Stimulated activated naive CD8-positive, alpha-beta T cell treated with anti-CD3 and anti-CD28 coated beads, Interleukin-15, Interleukin-2, amounts not matched to agents 100 U/mL and 50 U/mL, for 24 hours (primary cell): ENCODE results near the gene ASZ1.

ENCODE experiments used
- ATAC-seq: fragments of 150-1000 bp; cut with Tn5 transposase; one replicate; pipeline ENCODE4 v1.10.0; 2021
- DNase-seq: peaks from one replicate; pipeline ENCODE4 v3.0.0; 2021

The ASZ1 gene

DNA sequence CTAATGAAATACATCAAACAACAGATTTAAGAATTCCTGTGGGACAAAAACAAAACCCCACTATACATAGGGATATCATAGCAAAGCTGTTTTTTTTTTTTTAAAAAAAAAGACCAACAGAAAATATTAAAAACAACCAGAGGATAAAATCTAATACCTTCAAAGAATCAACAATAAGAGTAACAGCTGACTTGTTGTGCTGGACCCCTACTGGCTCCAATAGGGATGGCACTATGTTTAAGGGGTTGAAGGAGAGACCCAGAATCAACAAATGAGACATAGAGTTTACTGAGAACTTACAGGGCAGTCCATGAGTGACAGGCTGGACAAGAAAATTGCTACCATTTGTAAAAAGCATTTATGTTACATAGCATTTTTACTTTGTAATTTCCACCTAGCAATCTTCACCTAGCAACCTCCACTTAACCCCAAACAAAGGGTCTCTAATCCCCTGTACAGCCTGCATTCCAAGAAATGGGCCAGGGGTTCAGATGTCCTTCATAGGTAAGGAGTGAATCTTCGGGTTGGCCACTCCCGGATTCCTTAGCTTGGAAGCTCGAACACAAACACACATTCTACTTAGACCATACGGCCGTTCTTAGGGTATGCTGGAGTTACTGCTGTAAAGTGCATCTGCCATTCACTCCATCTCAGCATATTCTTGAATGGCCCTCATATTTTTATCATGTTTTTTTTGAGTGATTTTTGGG lies 25.8 kb downstream of the ASZ1 start:
- ATAC-seq (no peak), DNase-seq (no peak)

DNA sequence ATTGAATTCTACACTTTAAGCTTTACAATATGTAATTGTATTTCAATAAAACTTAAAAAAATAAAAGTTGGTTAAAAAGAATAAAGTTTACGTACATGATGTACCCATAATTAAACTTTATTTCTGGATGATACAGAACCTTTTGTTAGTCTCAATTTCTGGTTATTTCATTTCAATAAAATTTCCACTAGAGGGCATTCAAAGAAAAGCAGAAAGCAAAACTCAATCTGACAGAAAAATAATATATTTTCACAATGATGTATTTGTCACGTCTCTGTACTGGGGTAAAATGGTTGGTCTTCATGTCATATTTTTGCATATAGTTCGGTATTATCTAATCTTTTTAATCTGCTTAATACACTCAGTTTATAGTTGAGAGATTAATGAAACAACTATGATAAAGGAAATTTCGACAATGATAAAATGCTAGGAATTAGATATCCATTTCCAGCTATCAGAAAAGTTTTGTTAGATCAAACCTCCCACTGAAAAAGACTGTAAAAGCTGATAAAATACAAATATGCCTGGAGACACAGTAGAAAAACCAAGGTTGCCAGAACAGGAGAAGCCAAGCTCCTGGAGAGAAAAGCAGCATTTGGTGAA lies 27.4 kb downstream of the ASZ1 start:
- no peak for ATAC-seq
- DNase-seq, result no peak

DNA sequence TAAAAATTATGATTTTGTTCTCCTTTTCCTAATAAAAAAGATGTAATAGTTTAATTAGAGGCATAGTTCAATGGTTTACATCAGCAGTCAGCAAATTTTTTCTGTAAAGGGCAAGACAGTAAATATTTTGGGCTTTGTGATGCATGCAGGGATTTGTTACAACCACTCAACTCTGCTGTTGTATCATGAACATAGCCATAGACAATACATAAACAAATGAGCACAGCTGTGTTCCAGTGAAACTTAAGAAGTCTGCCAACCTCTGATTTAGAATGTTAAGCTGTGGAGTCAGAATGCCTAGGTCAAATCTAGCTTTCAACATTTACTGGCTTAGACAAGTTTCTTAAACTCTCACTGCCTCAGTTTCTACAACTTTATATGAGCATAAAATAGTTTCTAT lies 31.6 kb downstream of the ASZ1 start:
- ATAC-seq, result no peak
- DNase-seq, result no peak

DNA sequence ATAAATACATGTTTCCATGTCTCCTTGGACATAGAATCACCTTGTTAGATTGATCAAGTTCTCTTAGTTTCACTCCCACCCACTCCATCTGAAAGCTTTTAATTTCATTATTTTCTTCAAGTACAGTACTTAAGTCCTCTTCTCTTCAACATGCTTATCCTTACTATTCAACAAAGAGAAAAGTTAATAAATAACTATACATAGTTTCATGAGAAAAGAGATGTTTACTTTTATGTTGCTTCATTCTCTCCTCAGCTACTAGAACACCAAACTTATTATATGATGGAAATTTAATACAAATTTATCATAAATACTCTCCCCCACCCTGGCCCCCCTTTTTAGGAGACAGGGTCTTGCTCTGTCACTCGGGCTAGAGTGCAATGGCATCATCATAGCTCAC lies 33.5 kb downstream of the ASZ1 start:
- ATAC-seq (no peak), DNase-seq (no peak)

DNA sequence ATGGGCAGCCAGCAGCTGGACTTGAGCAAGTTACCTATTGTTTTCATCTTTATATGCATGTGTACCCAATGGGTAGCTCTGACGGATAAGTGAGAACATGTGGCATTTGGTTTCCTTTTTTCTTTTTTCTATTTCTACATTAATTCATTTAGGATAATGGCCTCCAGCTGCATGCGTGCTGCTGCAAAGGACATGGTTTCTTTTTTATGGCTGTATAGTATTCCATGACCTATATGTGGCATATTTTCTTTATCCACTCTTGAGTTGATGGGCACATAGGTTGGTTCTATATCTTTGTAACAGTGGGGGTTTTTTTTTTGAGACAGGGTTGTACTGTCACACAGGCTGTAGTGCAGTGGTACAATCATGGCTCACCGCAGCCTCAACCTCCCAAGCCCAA lies 37.4 kb downstream of the ASZ1 start:
- no peak for ATAC-seq
- no peak for DNase-seq

DNA sequence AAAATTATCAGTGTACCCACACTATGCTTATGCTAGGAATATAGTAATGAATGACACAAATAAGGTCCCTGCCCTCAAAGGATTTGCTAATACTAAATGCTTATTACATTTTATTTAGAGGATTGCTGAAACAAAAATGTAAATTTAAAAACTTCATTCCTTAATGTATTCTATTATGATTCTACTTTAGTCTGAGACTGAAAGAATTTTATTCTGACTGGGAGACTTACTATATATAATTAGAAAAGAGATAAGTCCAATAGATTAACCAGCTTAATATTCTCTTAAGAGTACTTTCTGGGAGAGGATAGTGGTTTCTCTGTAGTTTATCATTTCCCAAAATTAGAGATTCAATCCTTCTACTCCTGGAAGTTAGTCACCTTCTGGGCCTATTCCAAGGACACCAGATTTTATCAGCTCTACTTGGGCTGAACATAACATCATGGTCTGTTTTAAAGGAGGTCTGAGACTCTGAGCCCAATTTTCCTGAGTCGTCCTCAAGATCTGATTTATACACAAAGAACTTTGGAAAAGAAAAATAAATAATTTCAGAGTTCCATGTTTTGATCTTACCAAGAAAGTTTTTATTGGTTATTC lies 41.1 kb downstream of the ASZ1 start:
- no peak for ATAC-seq
- DNase-seq, result no peak

DNA sequence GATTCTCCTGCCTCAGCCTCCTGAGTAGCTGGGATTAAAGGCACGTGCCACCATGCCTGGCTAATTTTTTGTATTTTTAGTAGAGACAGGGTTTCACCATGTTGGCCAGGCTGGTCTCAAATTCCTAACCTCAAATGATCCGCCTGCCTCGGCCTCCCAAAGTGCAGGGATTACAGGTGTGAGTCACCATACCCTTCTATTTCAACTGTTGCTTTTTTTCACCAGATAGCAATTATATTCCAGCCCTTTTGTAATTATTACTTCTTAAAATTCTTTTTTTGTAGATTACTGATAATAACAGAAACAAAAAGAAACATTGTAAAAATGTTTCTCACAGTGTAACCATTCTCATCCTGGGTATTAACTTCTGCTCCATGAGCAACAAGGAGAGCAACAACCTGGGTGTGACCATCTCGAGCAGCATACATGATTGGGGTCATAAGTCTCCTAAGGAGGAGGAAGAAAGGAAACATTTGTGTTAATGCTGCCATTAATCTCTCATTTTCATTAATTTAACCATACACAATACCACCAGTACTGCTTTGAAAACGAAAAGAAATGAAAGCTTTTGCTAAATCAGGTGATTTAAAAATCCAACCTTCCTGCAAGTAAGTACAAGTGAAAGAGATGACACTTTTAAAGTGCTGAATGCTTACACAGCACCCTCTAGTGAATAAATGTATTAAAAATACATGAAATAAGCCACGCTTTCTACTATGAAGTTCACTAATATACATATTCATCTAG lies 41.8 kb downstream of the ASZ1 start:
- DNase-seq (no peak), ATAC-seq (no peak)

DNA sequence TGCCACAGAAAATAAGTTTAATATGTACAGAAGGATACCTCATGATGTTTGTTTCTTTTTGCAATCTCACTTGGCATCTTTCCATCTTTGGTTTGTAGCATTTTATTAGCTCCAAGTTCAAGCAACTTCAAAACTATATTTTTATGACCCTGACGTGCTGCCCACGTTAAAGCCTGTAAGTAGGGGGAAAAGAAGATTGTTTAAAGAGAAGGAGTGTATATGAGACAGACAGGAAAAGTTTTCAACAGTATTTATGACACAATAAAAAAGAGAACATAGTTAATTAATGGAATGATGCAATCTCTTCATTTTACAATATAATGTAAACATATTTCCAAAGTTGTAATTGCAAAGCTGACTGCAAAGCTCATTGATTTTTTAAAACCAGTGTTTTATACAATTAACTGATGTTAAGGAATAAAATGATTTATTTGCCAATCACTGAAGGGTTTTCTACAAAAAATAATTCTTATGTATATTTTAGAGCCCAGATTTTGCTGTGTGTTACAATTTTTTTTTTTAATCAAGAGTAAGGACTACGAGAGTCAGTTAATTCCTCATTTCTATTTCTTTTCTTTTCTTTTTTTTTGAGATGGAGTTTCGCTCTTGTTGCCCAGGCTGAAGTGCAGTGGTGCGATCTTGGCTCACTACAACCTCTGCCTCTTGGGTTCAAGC lies 42.5 kb downstream of the ASZ1 start:
- ATAC-seq (no peak), DNase-seq (no peak)

DNA sequence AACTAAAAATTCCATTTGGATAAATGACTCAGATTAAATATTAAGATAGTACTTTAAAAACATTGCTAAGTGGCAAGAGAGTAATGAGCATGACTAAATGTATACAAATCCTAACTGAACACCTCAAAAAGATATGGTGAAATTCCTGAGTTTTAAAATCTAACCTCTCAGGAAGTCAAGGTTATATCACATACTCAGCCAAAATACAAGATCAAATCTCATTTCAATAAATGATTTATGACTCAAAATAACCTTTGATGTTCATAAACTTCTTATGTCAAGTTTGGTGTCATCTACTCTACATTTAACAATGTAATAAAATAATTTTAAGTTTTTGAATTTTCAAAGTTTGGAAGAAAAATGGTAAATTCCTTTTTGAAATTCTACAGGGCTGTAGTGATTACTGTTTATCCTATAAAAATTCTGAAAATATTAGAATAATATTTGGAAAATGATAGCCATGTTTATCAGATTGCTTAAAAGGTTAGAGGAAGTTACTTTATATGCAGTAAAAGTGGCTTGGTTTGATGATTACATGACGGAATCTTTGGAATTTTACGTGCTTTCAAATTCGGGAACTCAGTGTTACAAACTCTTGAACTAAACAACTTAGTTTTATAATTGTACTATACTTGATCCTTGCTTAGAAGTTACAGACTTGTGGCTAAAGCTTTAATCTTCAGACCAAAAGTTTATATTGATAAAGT lies 43.7 kb downstream of the ASZ1 start:
- DNase-seq (no peak), ATAC-seq (no peak)

DNA sequence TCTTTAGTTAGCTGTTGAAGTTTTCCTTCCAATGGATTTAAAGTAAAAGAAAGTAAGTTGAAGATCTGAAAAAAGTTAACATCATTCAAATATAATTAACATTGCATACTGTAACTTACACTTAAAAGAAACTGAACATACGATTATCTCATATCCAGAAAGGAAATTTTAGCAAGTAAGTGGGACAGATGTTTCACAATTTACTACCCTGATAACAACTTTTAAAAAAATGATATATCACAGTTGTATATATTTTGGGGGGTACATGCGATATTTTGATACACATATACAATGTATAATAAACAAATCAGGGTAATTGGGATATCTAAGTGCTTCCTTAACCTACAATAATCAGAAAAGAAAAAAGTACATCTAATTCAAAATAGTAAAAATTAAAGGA lies 44.2 kb downstream of the ASZ1 start:
- ATAC-seq (no peak), DNase-seq (no peak)

DNA sequence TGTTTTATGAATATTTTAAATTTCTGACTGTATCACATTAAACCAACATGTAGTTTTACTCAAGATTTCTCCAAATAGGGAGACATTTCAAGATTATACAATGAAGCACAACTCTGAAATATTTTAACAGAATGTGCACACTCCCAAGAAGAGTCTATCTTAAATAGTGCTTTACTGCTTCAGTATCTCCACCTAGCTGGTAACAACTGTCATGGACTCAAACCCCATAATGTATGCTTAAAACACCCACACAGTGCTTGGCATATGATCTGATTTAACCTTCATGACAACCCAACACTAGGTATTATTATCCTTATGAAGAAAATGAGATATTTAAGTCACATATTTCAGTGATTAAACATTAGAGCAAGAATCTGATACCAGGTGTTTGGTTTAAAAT lies 45.9 kb downstream of the ASZ1 start:
- no peak for DNase-seq

DNA sequence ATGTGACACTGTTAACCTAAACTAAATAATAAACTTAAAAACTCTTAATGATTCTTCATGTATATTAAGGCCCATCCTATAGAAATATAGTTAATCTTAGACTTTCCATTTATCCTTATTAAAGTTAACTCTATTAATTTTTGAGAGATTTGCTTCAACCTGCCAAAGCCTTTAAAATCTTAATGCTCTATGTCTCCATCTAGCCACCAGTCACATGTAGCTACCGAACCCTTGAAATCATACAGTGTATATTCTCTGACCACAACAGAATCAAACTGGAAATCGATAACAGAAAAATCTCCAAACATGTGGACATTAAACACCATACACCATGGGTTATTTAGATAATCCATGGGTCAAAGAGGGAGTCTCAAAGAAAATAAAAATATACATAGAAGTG lies 51.9 kb downstream of the ASZ1 start:
- ATAC-seq (no peak), DNase-seq (no peak)

More for the DNA sequence above, 45.9 kb downstream of the ASZ1 start:
- no peak for ATAC-seq

DNA sequence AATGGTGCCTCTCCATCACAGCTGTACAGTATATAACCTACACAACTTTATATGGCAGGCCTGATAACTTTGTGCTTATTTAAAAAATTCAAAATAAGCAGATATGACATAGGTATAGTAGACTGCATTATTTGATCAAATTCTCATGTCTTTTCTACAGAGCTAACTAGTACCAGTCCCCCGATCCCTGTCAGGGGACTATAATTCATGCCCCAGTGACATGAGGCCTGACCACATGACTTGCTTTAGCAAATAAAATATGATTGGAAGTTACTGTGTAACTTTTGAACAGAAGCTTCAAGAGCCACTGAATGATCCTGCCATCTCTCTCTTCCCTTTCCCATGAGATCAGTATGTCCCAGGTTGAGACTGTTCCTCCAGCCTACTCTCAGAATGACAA lies 55.2 kb downstream of the ASZ1 start:
- no peak for ATAC-seq
- DNase-seq, result no peak

DNA sequence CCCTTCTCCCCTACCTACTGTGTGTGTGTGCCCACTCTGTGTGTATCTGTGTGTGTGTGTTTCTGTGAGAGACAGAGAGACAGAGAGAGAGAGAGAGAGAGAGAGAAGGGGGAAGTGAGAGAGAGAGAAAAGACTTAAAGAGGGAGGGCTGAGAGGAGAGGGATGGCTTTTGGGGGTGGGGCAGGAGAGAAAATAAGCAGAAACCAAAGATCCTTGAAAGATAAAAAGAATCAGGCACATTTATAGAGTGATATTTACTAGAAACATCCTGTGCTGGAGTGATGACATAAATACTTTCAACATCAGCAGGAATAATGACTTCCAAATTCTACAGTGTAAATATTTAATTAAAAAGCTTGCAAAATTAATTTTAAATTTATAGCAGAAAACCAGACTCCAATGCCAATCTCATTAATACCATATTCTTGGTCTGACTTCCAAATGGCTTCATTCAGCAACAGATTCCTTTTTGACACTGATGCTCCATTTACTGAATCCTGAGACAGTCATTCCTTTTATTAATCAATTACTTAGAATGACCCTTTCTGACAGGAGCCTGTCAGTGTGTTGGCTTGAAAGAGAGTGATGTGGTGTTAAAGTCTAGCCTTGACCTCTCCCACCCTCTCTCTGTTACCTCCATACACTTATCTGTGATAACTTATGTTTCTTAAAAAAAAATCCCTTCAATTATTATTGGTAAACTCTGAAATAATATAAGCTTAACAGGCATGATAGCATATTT lies 62.8 kb downstream of the ASZ1 start:
- DNase-seq (no peak), ATAC-seq (no peak)

DNA sequence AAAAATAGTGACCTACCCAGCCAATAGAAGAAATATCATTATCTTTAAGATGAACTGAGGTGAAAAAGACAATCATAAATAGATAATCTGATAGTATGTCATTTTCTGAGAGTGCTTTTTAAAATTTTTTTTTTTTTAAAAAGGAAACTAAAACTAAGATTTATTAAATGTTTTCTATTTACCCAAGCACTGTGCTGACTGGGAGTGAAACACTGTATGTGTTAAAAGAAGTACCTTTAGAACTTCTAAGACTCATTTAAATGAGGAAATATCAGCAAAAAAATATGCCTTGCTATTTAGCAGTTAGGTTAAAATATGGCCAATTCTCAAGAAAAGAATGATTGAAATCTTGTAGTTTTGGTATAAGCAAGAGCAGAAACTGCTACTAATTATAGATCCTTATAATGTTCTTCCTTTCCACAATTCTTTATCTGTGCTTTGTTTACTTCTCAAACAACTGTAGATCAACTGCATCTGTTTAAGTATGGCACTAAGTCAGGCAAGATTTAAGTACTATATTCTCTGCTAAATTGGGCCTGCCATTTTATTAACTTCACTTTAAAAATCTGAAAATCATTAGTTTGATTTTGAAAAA lies 64.9 kb downstream of the ASZ1 start:
- no peak for DNase-seq
- no peak for ATAC-seq

DNA sequence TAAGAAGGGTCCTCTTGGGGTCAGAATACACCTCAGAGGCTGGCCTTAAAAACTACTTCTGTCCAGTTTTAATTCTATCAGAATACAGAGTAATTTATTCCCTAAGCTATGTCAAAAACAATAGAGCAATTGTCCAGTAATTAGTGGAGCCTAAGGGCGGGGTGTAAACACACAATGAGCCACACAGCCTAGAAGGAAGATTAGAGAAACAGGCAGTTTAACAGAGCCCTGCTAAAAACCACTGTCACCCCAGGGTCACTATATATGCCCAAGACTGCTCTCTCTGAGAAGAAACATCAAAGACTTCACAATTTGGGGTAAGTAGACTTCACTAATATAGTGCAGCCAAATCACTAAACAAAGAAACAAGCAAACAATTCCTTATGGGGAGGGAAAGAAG lies 77.3 kb downstream of the ASZ1 start:
- ATAC-seq (no peak), DNase-seq (no peak)

DNA sequence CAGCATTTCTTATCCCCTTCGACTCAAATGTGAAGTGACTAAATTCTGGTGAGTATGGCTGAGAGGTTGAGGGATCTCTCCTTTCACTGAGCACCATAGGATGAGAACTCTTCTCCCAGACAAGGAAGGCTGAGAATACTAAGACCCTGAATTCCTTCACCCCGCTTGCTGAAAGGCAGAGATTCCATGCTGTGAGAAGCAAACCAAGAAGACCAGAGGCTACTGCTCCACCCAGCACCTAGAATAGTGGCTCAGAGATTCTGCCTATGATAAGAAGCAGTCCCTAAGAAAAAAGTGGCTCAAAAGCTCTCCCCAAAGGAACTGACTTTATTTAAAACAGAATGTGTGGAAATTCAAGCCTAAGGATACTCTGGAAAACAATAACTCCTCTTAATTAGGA lies 77.7 kb downstream of the ASZ1 start:
- ATAC-seq (no peak), DNase-seq (no peak)

DNA sequence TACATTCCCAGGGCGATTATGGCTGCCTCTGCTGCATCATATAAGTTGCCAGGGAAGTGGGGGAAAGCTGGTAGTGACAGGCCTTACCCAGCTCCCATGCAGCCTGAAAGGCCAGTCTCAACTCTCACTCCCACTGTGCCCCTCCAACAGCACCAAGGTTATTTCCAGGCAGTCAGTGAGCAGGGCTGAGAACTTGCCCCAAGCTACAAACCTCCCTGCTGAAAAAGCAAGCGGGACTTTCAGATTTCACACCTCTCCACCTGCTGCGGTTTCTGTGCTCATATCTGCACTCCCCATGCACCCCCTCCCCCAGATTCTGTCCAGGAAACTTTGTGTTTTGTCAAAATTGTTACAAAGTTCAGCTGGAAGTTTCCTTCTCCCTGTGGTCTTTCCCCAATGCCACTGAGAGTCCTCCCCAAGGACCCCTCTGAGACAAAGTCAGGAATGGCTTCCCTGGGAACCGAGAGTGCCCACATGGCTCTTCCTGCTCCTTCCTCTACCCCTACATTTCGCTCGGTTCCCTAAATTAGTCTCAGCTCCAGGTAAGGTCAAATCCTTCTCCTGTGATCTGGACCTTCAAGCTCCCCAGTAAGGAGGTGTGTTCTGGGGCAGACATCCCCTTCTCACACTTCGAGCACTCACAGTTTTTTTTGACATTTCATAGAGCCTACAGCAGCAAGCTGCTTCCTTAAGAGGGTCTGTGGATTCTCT lies 79.2 kb downstream of the ASZ1 start:
- ATAC-seq, result no peak
- DNase-seq, result no peak

DNA sequence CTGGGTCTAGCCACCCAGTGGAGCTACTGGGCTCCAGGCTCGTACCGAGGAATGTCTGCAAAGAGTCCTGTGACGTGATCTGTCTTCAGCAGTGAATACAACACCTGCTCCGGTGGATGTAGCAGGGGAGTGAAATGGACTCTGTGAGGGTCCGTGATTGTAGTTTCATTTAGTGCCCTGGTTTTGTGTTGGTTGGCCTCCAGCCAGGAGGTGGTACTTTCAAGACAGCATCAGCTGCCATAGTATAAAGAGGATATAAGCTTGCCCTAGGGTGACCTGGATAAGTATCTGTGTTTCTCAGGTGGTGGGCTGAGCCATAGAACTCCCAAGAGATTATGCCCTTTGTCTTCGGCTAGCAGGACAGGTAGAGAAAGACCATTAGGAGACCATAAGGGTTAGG lies 79.8 kb downstream of the ASZ1 start:
- DNase-seq (no peak), ATAC-seq (no peak)

DNA sequence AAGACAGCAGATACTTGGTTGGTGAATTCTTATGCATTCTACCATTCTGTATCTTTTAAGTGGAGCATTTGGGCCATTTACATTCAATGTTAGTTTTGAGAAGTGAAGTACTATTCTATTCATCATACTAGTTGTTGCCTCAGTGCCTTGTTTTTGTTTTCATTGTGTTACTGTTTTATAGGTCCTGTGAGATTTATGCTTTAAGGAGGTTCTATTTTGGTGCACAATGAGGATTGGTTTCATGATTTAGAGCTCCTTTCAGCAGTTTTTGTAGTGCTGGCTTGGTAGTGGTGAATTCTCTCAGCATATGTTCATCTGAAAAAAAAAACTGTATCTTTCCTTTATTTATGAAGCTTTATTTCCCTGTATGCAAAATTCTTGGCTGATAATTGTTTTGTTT lies 81.1 kb downstream of the ASZ1 start:
- ATAC-seq, result no peak

More for the DNA sequence above, 81.1 kb downstream of the ASZ1 start:
- no peak for DNase-seq
